HepG2 (cell line): ENCODE measurements around the gene ABCF1. TPM values are rescaled to one million over a fixed set of nuclear protein-coding genes. Genes with fewer than 3 reads are reported as not detected.

Experiments
- BORCS8-MEF2B ChIP-seq: sonication (generic); formaldehyde crosslinking; IDR thresholded peaks from 2 replicates; pipeline ENCODE4 v1.8.0; 2022; ENCODE audit warnings: mild to moderate bottlenecking, missing genetic modification reagents
- DNMT3B ChIP-seq: conservative IDR thresholded peaks from 2 replicates; pipeline ENCODE4 v1.6.1; 2016; ENCODE audit warnings: missing biosample characterization, control low read depth
- E2F1 ChIP-seq: sonication (generic); formaldehyde crosslinking; IDR thresholded peaks from 2 replicates; pipeline ENCODE4 v1.5.0; 2020; ENCODE audit warnings: missing genetic modification reagents
- HINFP ChIP-seq: sonication (generic); formaldehyde crosslinking; IDR thresholded peaks from 2 replicates; pipeline ENCODE4 v1.4.0; 2020; ENCODE audit warnings: low read depth, mild to moderate bottlenecking, missing genetic modification reagents
- HMGA1 ChIP-seq: sonication (generic); formaldehyde crosslinking; conservative IDR thresholded peaks from 2 replicates; pipeline ENCODE4 v1.4.0; 2020; ENCODE audit warnings: missing genetic modification reagents
- HMGXB4 ChIP-seq, 2 experiments: sonication (generic) in 1 of 2; formaldehyde crosslinking in 1 of 2; IDR thresholded peaks; 2 replicates each; pipeline versions ENCODE4 v1.4.0 to v1.6.1; 2018 to 2020; ENCODE audit warnings: missing genetic modification reagents in 2 of 2, borderline replicate concordance in 1 of 2, low read depth in 1 of 2, mild to moderate bottlenecking in 1 of 2, missing biosample characterization in 1 of 2
- HNF1A ChIP-seq, 2 experiments: sonication (generic) in 1 of 2; formaldehyde crosslinking in 1 of 2; IDR thresholded peaks; 2 replicates each; pipeline versions ENCODE4 v1.4.0 to v1.6.1; 2016 to 2020; ENCODE audit warnings: borderline replicate concordance in 1 of 2, low read depth in 1 of 2, mild to moderate bottlenecking in 1 of 2, missing genetic modification reagents in 1 of 2
- KLF12 ChIP-seq: sonication (generic); formaldehyde crosslinking; IDR thresholded peaks from 2 replicates; pipeline ENCODE4 v1.4.0; 2020; ENCODE audit warnings: missing genetic modification reagents, borderline replicate concordance
- KLF6 ChIP-seq: IDR thresholded peaks from 2 replicates; pipeline ENCODE4 v1.8.0; 2016; ENCODE audit warnings: missing biosample characterization, missing genetic modification reagents
- MIXL1 ChIP-seq: IDR thresholded peaks from 2 replicates; pipeline ENCODE4 v1.6.1; 2016
- RFXAP ChIP-seq: sonication (generic); formaldehyde crosslinking; IDR thresholded peaks from 2 replicates; pipeline ENCODE4 v1.4.0; 2020; ENCODE audit warnings: missing genetic modification reagents, borderline replicate concordance
- STAT5B ChIP-seq: sonication (generic); formaldehyde crosslinking; IDR thresholded peaks from 2 replicates; pipeline ENCODE4 v1.4.0; 2020; ENCODE audit warnings: missing genetic modification reagents
- TAF1 ChIP-seq: sonication (generic); formaldehyde crosslinking; IDR thresholded peaks from 2 replicates; pipeline ENCODE4 v1.4.0; 2020; ENCODE audit warnings: missing genetic modification reagents
- THAP8 ChIP-seq: sonication (generic); formaldehyde crosslinking; IDR thresholded peaks from 2 replicates; pipeline ENCODE4 v1.5.1; 2020; ENCODE audit warnings: missing genetic modification reagents, mild to moderate bottlenecking, borderline replicate concordance
- TRIM24 ChIP-seq: sonication (generic); formaldehyde crosslinking; IDR thresholded peaks from 2 replicates; pipeline ENCODE4 v1.8.0; 2022; ENCODE audit warnings: mild to moderate bottlenecking, missing genetic modification reagents
- ZNF263 ChIP-seq: sonication (generic); formaldehyde crosslinking; IDR thresholded peaks from 2 replicates; pipeline ENCODE4 v1.4.0; 2020; ENCODE audit warnings: missing genetic modification reagents
- ZNF652 ChIP-seq: IDR thresholded peaks from 2 replicates; pipeline ENCODE4 v1.6.1; 2016; ENCODE audit warnings: low read depth, borderline replicate concordance
- ZNF724P ChIP-seq: sonication (generic); formaldehyde crosslinking; IDR thresholded peaks from 2 replicates; pipeline ENCODE4 v1.8.0; 2022; ENCODE audit warnings: missing genetic modification reagents, borderline replicate concordance
- ZNF777 ChIP-seq: sonication (generic); formaldehyde crosslinking; IDR thresholded peaks from 2 replicates; pipeline ENCODE4 v1.4.0; 2020; ENCODE audit warnings: missing genetic modification reagents
- ZNF780A ChIP-seq: sonication (generic); formaldehyde crosslinking; IDR thresholded peaks from 2 replicates; pipeline ENCODE4 v1.8.0; 2022; ENCODE audit warnings: mild to moderate bottlenecking, missing genetic modification reagents, moderate library complexity
- polyA plus RNA-seq, 8 experiments: library from polyadenylated mRNA; depleted of rRNA in 3 of 8; stranded (reverse) in 7 of 8; unstranded in 1 of 8; fragments of >200 nt; fragmentation: Illumina TruSeq in 4 of 8; extraction: Trizol in 4 of 8; gene quantifications; 2 replicates each; pipeline versions ENCODE4 v1.2.1 to v1.2.3, GENCODE V29; 2011 to 2016; ENCODE audit warnings: low read depth in 4 of 8, missing spikeins in 1 of 8, mixed read lengths in 1 of 8; ENCODE audit not compliant: insufficient read depth in 1 of 8
- total RNA-seq, 5 experiments: library from RNA; depleted of rRNA; stranded (reverse); fragments of >200 nt; fragmentation: Illumina TruSeq; extraction: Trizol; gene quantifications; 2 replicates each; pipeline ENCODE4 v1.2.3, GENCODE V29; 2016; ENCODE audit warnings: low read depth in 1 of 5

ABCF1 gene
- total and polyA plus RNA-seq, 2 of the 13 experiments (the other 11 are each of a cell fraction or from before 2014, with no cell fraction given): 25.4 to 98.9 TPM

- TF ChIP-seq DNMT3B (CRISPR knock-in tag) (peak; percentile 63; the same call in 1 of the 2 replicates), ZNF777 (no peak), E2F1 (no peak), STAT5B (CRISPR knock-in tag) (no peak), BORCS8-MEF2B (CRISPR knock-in tag) (no peak), TAF1 (no peak), MIXL1 (CRISPR knock-in tag) (no peak), RFXAP (CRISPR knock-in tag) (no peak), THAP8 (CRISPR knock-in tag) (no peak), HMGA1 (CRISPR knock-in tag) (no peak), TRIM24 (CRISPR knock-in tag) (no peak), ZNF724P (CRISPR knock-in tag) (no peak), ZNF652 (CRISPR knock-in tag) (peak; percentile 98), HINFP (no peak), ZNF263 (CRISPR knock-in tag) (no peak), ZNF780A (CRISPR knock-in tag) (no peak), KLF6 (CRISPR knock-in tag) (no peak), HNF1A (IDR thresholded peaks at IDR 0.05; ENCODE audit: low read depth) (peak; percentile 21; the same call in 1 of the 2 replicates), HNF1A (CRISPR knock-in tag; IDR thresholded peaks at IDR 0.05; ENCODE audit: borderline replicate concordance) (peak; percentile 43; the same call in 1 of the 2 replicates), KLF12 (CRISPR knock-in tag) (no peak), HMGXB4 (CRISPR knock-in tag; IDR thresholded peaks at IDR 0.05; ENCODE audit: borderline replicate concordance in 1 of 2, low read depth in 1 of 2) (no peak; a peak in 1 of 4 replicates)
Observed at GRCh38 chr6:30615958-30616810, 44.9 kb downstream of the ABCF1 start (continued).
